HEK293 (cell line): Measurements from ENCODE around the gene SLC25A17.

ENCODE experiments used
- FEZF1 ChIP-seq: fragments of 450-650 bp; formaldehyde crosslinking; IDR thresholded peaks from 2 replicates; pipeline ENCODE4 v1.5.1; 2016; ENCODE audit warnings: missing biosample characterization, missing genetic modification characterization
- IKZF3 ChIP-seq: fragments of 450-650 bp; IDR thresholded peaks from 2 replicates; pipeline ENCODE4 v1.5.0; 2018; ENCODE audit warnings: missing biosample characterization, mild to moderate bottlenecking, missing genetic modification characterization, moderate library complexity
- OSR2 ChIP-seq: fragments of 450-650 bp; formaldehyde crosslinking; IDR thresholded peaks from 2 replicates; pipeline ENCODE4 v1.5.1; 2016; ENCODE audit warnings: missing biosample characterization, missing genetic modification characterization
- TCF7L2 ChIP-seq: IDR thresholded peaks from 2 replicates; pipeline ENCODE4 v1.6.1; 2011; ENCODE audit warnings: low read depth, mild to moderate bottlenecking, inconsistent platforms, low read length, moderate library complexity, borderline replicate concordance
- WT1 ChIP-seq: fragments of 450-650 bp; formaldehyde crosslinking; IDR thresholded peaks from 2 replicates; pipeline ENCODE4 v1.5.1; 2016; ENCODE audit warnings: missing biosample characterization, missing genetic modification characterization
- ZBTB20 ChIP-seq: fragments of 450-650 bp; formaldehyde crosslinking; IDR thresholded peaks from 2 replicates; pipeline ENCODE4 v1.5.1; 2016; ENCODE audit warnings: missing biosample characterization, missing genetic modification characterization
- ZNF140 ChIP-seq: fragments of 450-650 bp; formaldehyde crosslinking; IDR thresholded peaks from 2 replicates; pipeline ENCODE4 v1.5.1; 2016; ENCODE audit warnings: missing biosample characterization, missing genetic modification characterization
- ZNF211 ChIP-seq: fragments of 450-650 bp; formaldehyde crosslinking; IDR thresholded peaks from 2 replicates; pipeline ENCODE4 v1.5.1; 2016; ENCODE audit warnings: low read depth, missing biosample characterization, missing genetic modification characterization
- ZNF366 ChIP-seq: fragments of 450-650 bp; formaldehyde crosslinking; conservative IDR thresholded peaks from 2 replicates; pipeline ENCODE4 v1.5.1; 2016; ENCODE audit warnings: missing biosample characterization, missing genetic modification characterization
- ZNF391 ChIP-seq: fragments of 450-650 bp; formaldehyde crosslinking; IDR thresholded peaks from 2 replicates; pipeline ENCODE4 v1.5.1; 2016; ENCODE audit warnings: low read depth, missing biosample characterization, missing genetic modification characterization, borderline replicate concordance
- ZNF433 ChIP-seq: fragments of 450-650 bp; formaldehyde crosslinking; IDR thresholded peaks from 2 replicates; pipeline ENCODE4 v1.5.1; 2016; ENCODE audit warnings: missing biosample characterization, missing genetic modification characterization, low read depth
- ZNF473 ChIP-seq: fragments of 450-650 bp; formaldehyde crosslinking; IDR thresholded peaks from 2 replicates; pipeline ENCODE4 v1.5.1; 2017; ENCODE audit warnings: missing biosample characterization, missing genetic modification characterization
- ZNF514 ChIP-seq: fragments of 450-650 bp; formaldehyde crosslinking; IDR thresholded peaks from 2 replicates; pipeline ENCODE4 v1.5.1; 2016; ENCODE audit warnings: missing biosample characterization, missing genetic modification characterization
- ZNF521 ChIP-seq: fragments of 450-650 bp; formaldehyde crosslinking; IDR thresholded peaks from 2 replicates; pipeline ENCODE4 v1.5.1; 2017; ENCODE audit warnings: missing biosample characterization, mild to moderate bottlenecking, missing genetic modification characterization
- ZNF530 ChIP-seq: fragments of 450-650 bp; formaldehyde crosslinking; IDR thresholded peaks from 2 replicates; pipeline ENCODE4 v1.5.1; 2016; ENCODE audit warnings: low read depth, missing biosample characterization, missing genetic modification characterization
- ZNF571 ChIP-seq: fragments of 450-650 bp; formaldehyde crosslinking; IDR thresholded peaks from 2 replicates; pipeline ENCODE4 v1.5.0; 2017; ENCODE audit warnings: missing biosample characterization, missing genetic modification characterization
- ZNF623 ChIP-seq: fragments of 450-650 bp; formaldehyde crosslinking; IDR thresholded peaks from 2 replicates; pipeline ENCODE4 v1.5.1; 2016; ENCODE audit warnings: missing biosample characterization, missing genetic modification characterization
- ZNF660 ChIP-seq: fragments of 450-650 bp; IDR thresholded peaks from 2 replicates; pipeline ENCODE4 v1.5.1; 2018; ENCODE audit warnings: missing biosample characterization, mild to moderate bottlenecking, missing genetic modification characterization
- ZSCAN16 ChIP-seq: fragments of 450-650 bp; formaldehyde crosslinking; IDR thresholded peaks from 2 replicates; pipeline ENCODE4 v1.5.1; 2016; ENCODE audit warnings: missing biosample characterization, missing genetic modification characterization
- ZSCAN23 ChIP-seq: fragments of 450-650 bp; formaldehyde crosslinking; IDR thresholded peaks from 2 replicates; pipeline ENCODE4 v1.5.1; 2016; ENCODE audit warnings: missing biosample characterization, missing genetic modification characterization
- TF ChIP-seq, protein P1 (sequence below): fragments of 450-650 bp; formaldehyde crosslinking; IDR thresholded peaks from 2 replicates; pipeline ENCODE4 v1.5.1; 2017; ENCODE audit warnings: missing biosample characterization, missing genetic modification characterization
- TF ChIP-seq, protein P2 (sequence below): fragments of 450-650 bp; formaldehyde crosslinking; IDR thresholded peaks from 2 replicates; pipeline ENCODE4 v1.5.1; 2016; ENCODE audit warnings: missing biosample characterization, missing genetic modification characterization
- TF ChIP-seq, protein P3 (sequence below): fragments of 450-650 bp; formaldehyde crosslinking; IDR thresholded peaks from 2 replicates; pipeline ENCODE4 v1.5.1; 2017; ENCODE audit warnings: missing biosample characterization, missing genetic modification characterization
- TF ChIP-seq, protein P4 (sequence below): fragments of 450-650 bp; formaldehyde crosslinking; IDR thresholded peaks from 2 replicates; pipeline ENCODE4 v1.5.1; 2016; ENCODE audit warnings: missing biosample characterization, missing genetic modification characterization
- TF ChIP-seq, protein P5 (sequence below): fragments of 450-650 bp; formaldehyde crosslinking; IDR thresholded peaks from 2 replicates; pipeline ENCODE4 v1.5.1; 2017; ENCODE audit warnings: missing biosample characterization, missing genetic modification characterization
- TF ChIP-seq, protein P6 (sequence below): fragments of 450-650 bp; formaldehyde crosslinking; IDR thresholded peaks from 2 replicates; pipeline ENCODE4 v1.5.1; 2017; ENCODE audit warnings: missing biosample characterization, missing genetic modification characterization
- TF ChIP-seq, protein P7 (sequence below): fragments of 450-650 bp; formaldehyde crosslinking; IDR thresholded peaks from 2 replicates; pipeline ENCODE4; 2016; ENCODE audit warnings: missing biosample characterization, missing genetic modification characterization
- TF ChIP-seq, protein P8 (sequence below): IDR thresholded peaks from 2 replicates; pipeline ENCODE4 v1.6.1; 2011; ENCODE audit warnings: mild to moderate bottlenecking, low read depth, low read length, borderline replicate concordance
- TF ChIP-seq, protein P9 (sequence below): fragments of 450-650 bp; formaldehyde crosslinking; IDR thresholded peaks from 2 replicates; pipeline ENCODE4 v1.5.1; 2016; ENCODE audit warnings: missing biosample characterization, missing genetic modification characterization

Gene SLC25A17

DNA sequence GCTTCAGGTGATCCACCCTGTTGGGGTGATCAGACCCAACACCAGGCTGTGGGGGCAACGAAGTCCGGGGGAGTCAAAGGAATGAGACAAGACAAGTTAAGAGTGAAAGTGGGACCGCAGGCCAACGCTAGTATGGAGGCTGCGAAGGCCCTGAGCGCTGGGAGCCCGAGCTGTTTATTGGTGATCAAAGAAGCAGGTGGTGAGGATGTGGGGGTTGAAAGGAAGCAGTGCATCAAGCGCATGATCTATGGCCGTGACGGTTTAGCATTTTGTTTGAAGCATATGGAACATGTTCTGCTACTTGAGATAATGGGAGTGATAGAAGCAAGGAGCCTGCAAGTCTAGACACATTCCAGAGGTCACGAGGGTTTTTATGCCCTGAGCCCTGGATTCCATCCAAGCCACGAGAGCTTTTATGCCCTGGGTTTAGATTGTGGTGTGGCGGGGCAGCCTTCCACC is 90.4 kb downstream of the SLC25A17 start (continued):
- no peak for TF ChIP-seq ZNF660 (tag by site-specific recombination)
- TF ChIP-seq ZSCAN23, result no peak
- TF ChIP-seq, protein P1, sequence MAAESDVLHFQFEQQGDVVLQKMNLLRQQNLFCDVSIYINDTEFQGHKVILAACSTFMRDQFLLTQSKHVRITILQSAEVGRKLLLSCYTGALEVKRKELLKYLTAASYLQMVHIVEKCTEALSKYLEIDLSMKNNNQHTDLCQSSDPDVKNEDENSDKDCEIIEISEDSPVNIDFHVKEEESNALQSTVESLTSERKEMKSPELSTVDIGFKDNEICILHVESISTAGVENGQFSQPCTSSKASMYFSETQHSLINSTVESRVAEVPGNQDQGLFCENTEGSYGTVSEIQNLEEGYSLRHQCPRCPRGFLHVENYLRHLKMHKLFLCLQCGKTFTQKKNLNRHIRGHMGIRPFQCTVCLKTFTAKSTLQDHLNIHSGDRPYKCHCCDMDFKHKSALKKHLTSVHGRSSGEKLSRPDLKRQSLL, result no peak
- peak; percentile 78 for TF ChIP-seq TCF7L2
- TF ChIP-seq, protein P2, sequence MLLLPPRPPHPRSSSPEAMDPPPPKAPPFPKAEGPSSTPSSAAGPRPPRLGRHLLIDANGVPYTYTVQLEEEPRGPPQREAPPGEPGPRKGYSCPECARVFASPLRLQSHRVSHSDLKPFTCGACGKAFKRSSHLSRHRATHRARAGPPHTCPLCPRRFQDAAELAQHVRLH (tag by site-specific recombination), result no peak
- TF ChIP-seq, protein P3, sequence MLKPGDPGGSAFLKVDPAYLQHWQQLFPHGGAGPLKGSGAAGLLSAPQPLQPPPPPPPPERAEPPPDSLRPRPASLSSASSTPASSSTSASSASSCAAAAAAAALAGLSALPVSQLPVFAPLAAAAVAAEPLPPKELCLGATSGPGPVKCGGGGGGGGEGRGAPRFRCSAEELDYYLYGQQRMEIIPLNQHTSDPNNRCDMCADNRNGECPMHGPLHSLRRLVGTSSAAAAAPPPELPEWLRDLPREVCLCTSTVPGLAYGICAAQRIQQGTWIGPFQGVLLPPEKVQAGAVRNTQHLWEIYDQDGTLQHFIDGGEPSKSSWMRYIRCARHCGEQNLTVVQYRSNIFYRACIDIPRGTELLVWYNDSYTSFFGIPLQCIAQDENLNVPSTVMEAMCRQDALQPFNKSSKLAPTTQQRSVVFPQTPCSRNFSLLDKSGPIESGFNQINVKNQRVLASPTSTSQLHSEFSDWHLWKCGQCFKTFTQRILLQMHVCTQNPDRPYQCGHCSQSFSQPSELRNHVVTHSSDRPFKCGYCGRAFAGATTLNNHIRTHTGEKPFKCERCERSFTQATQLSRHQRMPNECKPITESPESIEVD (tag by site-specific recombination), result no peak
- TF ChIP-seq ZNF366 (tag by site-specific recombination), result peak; percentile 33; the same call in 1 of the 2 replicates
- TF ChIP-seq ZNF530, result no peak
- no peak for TF ChIP-seq ZNF473
- TF ChIP-seq, protein P4, sequence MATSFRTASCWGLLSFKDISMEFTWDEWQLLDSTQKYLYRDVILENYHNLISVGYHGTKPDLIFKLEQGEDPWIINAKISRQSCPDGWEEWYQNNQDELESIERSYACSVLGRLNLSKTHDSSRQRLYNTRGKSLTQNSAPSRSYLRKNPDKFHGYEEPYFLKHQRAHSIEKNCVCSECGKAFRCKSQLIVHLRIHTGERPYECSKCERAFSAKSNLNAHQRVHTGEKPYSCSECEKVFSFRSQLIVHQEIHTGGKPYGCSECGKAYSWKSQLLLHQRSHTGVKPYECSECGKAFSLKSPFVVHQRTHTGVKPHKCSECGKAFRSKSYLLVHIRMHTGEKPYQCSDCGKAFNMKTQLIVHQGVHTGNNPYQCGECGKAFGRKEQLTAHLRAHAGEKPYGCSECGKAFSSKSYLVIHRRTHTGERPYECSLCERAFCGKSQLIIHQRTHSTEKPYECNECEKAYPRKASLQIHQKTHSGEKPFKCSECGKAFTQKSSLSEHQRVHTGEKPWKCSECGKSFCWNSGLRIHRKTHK, result no peak
- TF ChIP-seq, protein P5, sequence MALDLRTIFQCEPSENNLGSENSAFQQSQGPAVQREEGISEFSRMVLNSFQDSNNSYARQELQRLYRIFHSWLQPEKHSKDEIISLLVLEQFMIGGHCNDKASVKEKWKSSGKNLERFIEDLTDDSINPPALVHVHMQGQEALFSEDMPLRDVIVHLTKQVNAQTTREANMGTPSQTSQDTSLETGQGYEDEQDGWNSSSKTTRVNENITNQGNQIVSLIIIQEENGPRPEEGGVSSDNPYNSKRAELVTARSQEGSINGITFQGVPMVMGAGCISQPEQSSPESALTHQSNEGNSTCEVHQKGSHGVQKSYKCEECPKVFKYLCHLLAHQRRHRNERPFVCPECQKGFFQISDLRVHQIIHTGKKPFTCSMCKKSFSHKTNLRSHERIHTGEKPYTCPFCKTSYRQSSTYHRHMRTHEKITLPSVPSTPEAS (tag by site-specific recombination), result no peak
- TF ChIP-seq, protein P6, sequence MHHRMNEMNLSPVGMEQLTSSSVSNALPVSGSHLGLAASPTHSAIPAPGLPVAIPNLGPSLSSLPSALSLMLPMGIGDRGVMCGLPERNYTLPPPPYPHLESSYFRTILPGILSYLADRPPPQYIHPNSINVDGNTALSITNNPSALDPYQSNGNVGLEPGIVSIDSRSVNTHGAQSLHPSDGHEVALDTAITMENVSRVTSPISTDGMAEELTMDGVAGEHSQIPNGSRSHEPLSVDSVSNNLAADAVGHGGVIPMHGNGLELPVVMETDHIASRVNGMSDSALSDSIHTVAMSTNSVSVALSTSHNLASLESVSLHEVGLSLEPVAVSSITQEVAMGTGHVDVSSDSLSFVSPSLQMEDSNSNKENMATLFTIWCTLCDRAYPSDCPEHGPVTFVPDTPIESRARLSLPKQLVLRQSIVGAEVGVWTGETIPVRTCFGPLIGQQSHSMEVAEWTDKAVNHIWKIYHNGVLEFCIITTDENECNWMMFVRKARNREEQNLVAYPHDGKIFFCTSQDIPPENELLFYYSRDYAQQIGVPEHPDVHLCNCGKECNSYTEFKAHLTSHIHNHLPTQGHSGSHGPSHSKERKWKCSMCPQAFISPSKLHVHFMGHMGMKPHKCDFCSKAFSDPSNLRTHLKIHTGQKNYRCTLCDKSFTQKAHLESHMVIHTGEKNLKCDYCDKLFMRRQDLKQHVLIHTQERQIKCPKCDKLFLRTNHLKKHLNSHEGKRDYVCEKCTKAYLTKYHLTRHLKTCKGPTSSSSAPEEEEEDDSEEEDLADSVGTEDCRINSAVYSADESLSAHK (tag by site-specific recombination), result no peak
- TF ChIP-seq OSR2 (tag by site-specific recombination), result peak; percentile 88
- TF ChIP-seq ZNF433 (tag by site-specific recombination), result no peak
- TF ChIP-seq ZNF571 (tag by site-specific recombination), result no peak
- no peak for TF ChIP-seq ZNF514 (tag by site-specific recombination)
- TF ChIP-seq FEZF1 (tag by site-specific recombination), result 0 out of 2 replicates have a peak, but pooled peaks have one; percentile 9
- TF ChIP-seq ZNF211, result no peak
- TF ChIP-seq IKZF3 (tag by site-specific recombination), result no peak
- TF ChIP-seq, protein P7, sequence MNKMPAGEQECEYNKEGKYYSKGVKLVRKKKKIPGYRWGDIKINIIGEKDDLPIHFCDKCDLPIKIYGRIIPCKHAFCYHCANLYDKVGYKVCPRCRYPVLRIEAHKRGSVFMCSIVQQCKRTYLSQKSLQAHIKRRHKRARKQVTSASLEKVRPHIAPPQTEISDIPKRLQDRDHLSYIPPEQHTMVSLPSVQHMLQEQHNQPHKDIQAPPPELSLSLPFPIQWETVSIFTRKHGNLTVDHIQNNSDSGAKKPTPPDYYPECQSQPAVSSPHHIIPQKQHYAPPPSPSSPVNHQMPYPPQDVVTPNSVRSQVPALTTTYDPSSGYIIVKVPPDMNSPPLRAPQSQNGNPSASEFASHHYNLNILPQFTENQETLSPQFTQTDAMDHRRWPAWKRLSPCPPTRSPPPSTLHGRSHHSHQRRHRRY (tag by site-specific recombination), result no peak
- no peak for TF ChIP-seq ZNF391
- TF ChIP-seq, protein P8, sequence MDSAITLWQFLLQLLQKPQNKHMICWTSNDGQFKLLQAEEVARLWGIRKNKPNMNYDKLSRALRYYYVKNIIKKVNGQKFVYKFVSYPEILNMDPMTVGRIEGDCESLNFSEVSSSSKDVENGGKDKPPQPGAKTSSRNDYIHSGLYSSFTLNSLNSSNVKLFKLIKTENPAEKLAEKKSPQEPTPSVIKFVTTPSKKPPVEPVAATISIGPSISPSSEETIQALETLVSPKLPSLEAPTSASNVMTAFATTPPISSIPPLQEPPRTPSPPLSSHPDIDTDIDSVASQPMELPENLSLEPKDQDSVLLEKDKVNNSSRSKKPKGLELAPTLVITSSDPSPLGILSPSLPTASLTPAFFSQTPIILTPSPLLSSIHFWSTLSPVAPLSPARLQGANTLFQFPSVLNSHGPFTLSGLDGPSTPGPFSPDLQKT, result no peak
- TF ChIP-seq ZBTB20, result no peak
- TF ChIP-seq, protein P9, sequence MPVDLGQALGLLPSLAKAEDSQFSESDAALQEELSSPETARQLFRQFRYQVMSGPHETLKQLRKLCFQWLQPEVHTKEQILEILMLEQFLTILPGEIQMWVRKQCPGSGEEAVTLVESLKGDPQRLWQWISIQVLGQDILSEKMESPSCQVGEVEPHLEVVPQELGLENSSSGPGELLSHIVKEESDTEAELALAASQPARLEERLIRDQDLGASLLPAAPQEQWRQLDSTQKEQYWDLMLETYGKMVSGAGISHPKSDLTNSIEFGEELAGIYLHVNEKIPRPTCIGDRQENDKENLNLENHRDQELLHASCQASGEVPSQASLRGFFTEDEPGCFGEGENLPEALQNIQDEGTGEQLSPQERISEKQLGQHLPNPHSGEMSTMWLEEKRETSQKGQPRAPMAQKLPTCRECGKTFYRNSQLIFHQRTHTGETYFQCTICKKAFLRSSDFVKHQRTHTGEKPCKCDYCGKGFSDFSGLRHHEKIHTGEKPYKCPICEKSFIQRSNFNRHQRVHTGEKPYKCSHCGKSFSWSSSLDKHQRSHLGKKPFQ (tag by site-specific recombination), result 0 out of 2 replicates have a peak, but pooled peaks have one; percentile 35
- TF ChIP-seq ZSCAN16 (tag by site-specific recombination), result no peak
- no peak for TF ChIP-seq ZNF521 (tag by site-specific recombination)
- no peak for TF ChIP-seq ZNF623 (tag by site-specific recombination)
- peak; percentile 51 for TF ChIP-seq WT1 (tag by site-specific recombination)
- TF ChIP-seq ZNF140 (tag by site-specific recombination), result no peak
